Cerebellar cortex (tissue), 1 donor: ENCODE results near the gene SPI1.

Experiments
- DNase-seq: peaks from one replicate; pipeline ENCODE4 v3.0.0-alpha.2; 2015; ENCODE audit warnings: low spot score

SPI1 gene

GRCh38 chr11:47388697-47389576, 10.6 kb upstream of the SPI1 start:
- no peak for DNase-seq

- DNase-seq, result no peak
These were observed 9.8 kb upstream of the SPI1 start for GRCh38 chr11:47387944-47388696.

- no peak for DNase-seq
These were observed 6.2 kb upstream of the SPI1 start for GRCh38 chr11:47384498-47384897.

DNA sequence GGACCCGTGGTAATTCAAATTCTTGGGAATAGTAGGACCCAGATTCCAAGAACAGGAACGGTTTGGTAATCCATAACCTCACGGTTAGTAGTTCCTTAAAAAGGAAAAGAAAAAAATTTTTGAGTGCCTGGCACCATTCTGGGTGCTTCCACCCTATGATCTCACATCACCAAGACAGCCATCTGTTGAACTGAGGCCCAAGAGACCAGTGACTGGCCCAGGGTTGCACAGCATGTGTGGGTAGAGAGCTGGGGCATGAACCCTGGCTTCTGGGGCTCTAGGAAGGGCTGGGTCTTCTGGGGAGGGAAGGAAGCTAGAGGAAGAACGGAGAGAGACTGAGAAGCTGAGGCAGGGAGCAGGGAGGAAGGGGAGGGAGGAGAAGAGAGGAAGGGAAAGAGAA, 4.7 kb upstream of the SPI1 start:
- no peak for DNase-seq

- DNase-seq, result no peak
These were observed 1.7 kb upstream of the SPI1 start for GRCh38 chr11:47380078-47380477.

DNA sequence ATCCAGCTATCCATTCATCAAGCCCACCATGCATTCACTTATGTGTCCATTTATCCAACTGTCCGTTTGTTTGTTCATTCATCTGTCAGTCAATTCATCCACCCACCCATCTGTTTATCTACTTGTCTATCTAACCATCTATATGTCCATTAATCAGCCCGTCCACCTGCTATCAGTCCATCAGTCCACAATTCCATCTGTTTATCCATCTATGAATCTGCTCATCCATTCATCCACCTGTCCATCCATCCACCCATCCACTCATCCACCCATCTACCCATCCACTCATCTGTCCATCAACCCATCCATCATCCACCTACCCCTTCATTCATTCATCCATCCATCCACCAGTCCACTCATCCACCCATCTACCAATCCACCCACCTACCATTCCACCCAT, 970 bp upstream of the SPI1 start:
- no peak for DNase-seq

DNA sequence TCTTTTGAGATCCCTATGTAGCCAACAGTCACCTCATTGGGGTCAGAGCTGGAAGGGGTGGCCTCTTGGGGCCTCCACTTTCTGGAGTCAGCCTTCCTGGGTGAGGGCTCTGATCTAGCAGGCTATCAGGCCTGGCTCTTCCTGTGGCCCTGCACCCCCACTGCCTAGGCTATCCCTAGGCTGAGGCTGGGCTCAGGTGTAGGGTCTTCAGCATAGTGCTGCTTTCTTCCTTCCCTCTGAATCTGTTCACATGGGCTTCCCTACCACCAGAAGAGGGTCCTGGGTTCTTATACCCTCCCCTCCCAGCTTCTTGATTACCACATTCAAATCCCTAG, 456 bp upstream of the SPI1 start:
- no peak for DNase-seq

- no peak for DNase-seq
These were observed 757 bp downstream of the SPI1 start for GRCh38 chr11:47377571-47378009.

GRCh38 chr11:47376525-47377371, 1.6 kb downstream of the SPI1 start:
- DNase-seq, result no peak

- no peak for DNase-seq
These were observed 2.2 kb downstream of the SPI1 start for GRCh38 chr11:47376107-47376524.

- no peak for DNase-seq
These were observed 2.7 kb downstream of the SPI1 start for GRCh38 chr11:47375546-47376085.

DNA sequence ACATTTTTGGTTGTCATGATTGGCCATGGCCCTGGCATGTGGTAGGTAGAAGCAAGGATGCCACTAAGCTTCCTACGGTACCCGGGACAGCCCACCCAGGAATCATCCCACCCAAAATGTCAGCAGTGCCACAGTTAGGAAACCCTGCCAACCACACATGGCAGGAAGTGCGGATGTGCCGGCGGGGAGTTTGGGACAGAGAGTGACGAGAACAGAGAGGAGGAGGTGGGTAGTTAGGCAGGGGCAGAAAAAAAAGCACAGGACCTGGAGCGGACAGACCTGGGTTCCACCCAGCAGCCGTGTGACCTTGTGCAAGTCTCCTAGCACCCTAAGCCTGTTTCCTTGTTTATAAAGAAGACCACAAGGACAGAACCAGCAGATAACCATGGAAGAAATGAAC, 3.3 kb downstream of the SPI1 start:
- DNase-seq, result no peak

GRCh38 chr11:47374720-47375019, 3.7 kb downstream of the SPI1 start:
- no peak for DNase-seq

DNA sequence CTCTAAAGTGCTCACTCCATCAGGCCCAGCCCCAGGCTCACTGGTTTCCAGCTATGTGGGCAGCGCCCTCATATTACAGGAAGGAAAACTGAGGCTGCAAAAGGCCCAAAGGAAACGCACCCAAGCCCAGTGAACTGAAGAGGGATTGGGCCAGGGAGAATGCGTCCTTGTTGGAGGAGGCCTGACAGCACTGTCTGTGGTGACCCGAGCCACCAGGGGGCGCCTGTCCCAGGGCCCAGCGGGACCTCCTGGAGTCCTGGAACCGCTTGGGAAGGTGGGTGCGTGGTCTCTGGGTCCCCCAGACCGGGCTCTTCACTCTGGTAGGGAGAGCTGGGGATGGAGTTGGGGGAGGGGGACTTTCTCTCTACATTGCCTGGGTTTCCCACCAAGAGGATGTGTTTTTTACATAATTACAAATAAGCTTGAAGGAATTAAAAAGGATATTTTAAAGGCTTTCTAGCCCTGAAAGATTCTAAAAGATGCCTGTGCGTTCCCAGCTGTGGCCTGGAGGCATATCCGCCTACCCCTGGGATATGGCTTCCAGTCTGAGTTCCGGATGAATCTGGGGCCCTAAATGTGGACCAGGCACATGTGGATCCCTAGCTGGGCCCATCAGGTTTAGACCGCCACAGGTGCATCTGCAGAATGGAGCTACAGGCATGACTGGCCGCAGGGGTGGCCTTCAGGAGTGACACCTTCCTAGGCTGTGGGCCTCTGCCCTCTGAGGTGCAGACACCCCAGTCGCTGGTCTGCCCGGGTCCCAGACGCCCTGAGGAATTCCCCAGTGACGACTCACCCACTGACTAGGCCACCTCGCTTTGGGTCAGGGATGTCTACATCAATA, 4.2 kb downstream of the SPI1 start:
- DNase-seq, result peak; percentile 76

GRCh38 chr11:47372422-47372821, 5.9 kb downstream of the SPI1 start:
- no peak for DNase-seq

DNA sequence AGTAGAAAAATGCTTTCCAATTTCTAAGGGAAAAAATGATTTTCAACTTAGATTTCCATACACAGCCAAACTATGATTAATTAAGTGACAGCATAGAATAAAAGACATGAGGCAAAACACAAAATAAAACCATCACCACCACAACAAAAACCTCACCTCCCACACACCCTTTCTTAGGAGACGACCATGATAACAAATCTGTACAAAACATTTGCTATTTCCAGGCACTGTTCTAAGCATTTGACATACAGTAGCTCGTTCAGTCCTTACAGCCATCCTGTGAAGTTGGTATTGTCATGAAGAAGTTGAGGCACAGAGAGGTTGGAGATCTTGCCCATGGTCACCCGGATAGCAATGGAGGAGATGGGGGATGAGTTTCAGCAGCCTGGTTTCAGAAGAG, 8.7 kb downstream of the SPI1 start:
- no peak for DNase-seq

- no peak for DNase-seq
These were observed 12.3 kb downstream of the SPI1 start for GRCh38 chr11:47366020-47366490.

- no peak for DNase-seq
These were observed 16.9 kb downstream of the SPI1 start for GRCh38 chr11:47361419-47361818.

DNA sequence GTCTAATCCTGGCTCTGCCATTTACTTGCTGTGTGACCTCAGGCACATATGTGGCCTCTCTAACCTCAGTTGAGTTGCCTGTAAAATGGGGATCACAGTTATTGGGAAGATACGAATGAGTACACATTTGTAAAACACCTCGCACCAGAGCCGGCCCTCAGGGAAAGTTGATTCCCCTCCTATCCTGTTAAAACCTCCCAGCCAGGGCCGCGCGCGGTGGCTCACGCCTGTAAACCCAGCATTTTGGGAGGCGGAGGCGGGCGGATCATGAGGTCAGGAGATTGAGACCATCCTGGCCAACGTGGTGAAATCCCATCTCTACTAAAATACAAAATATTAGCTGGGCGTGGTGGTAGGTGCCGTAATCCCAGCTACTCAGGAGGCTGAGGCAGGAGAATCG, 18.0 kb downstream of the SPI1 start:
- no peak for DNase-seq

DNA sequence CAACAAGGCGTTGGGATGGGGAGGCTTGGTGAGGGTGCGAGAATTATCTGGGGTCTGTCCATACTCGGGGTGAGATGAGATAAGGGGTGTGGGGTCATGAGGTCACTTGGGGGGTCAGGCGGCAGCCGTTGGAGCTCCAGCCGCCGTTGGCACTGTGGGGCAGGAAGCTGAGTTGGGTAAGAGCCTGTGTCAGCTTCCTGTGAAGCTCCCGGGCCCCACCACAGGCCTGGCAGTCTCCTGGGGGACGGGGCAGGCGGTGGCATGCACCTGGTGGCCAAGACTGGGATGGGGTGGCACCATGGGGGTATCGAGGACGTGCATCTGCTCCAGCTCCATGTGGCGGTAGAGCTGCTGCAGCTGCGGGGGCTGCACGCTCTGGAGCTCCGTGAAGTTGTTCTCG, 18.8 kb downstream of the SPI1 start:
- no peak for DNase-seq

DNA sequence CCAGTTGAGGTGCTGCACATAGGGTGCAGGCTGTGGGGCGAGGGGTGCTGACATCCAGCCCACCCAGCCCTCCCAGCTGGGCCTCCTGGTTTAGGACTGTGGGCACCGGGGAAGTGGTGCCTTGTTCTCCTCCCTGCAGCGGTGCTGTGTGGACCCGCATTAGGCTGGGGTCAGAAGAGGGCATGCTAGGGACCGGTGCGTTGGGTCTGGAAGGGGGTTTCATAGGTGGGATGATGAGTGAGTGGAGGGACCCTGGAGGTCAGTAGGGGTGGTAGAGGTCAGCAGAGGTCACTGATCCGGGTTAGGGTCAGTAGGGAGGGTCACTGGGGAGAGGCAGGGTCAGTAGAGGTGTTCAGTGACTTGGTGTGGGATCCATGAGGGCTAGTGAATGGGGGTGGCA, 19.2 kb downstream of the SPI1 start:
- DNase-seq, result no peak

DNA sequence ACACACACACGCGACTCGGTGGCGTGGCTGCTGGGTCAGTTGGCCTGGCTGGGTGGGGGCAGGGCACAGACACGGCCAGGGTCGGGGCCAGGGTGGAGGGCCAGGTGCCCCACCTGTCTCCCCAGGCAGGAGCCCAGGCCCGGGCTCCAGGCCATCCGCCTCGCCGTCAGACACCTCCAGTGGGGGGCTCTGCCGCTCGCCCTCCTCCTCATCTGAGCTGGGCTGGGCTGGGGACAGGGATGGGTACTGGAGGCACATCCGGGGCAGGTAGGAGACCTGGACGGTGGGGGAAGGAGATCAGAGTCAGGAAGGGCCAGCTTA, 19.7 kb downstream of the SPI1 start:
- no peak for DNase-seq
